Central memory CD8-positive, alpha-beta T cell (primary cell): Measurements from ENCODE around the gene PPIL6.
A peak's percentile ranks its signal among the peaks of the same experiment; 100 is the strongest.
"Not testable (repeated sequence)": the region's sequence is repeated elsewhere in the genome, so short reads cannot be mapped to it uniquely, and the experiment has no call there.

Experiments used
- ATAC-seq: fragments of 150-1000 bp; cut with Tn5 transposase; replicated peaks from 2 replicates; pipeline ENCODE4 v1.10.0; 2022; ENCODE audit warnings: mild to moderate bottlenecking, moderate FRiP score, moderate number of reproducible peaks; ENCODE audit not compliant: poor library complexity, severe bottlenecking; ENCODE audit errors: extremely low read depth
- DNase-seq, 2 donors: peaks; one replicate each; pipeline ENCODE4 v3.0.0; 2021; ENCODE audit warnings: low spot score in 2 of 2
- H3K27ac Mint-ChIP-seq: one replicate; pipeline ENCODE4 v1.8.0; 2022; ENCODE audit warnings: low read depth, mild to moderate bottlenecking, moderate library complexity, mixed read lengths
- H3K27me3 Mint-ChIP-seq: one replicate; pipeline ENCODE4 v1.8.0; 2022; ENCODE audit warnings: mixed read lengths
- H3K36me3 Mint-ChIP-seq: one replicate; pipeline ENCODE4 v1.8.0; 2022; ENCODE audit warnings: mild to moderate bottlenecking, moderate library complexity, mixed read lengths; ENCODE audit not compliant: insufficient read depth
- H3K4me1 Mint-ChIP-seq: one replicate; pipeline ENCODE4 v1.8.0; 2022; ENCODE audit warnings: mixed read lengths
- H3K4me3 Mint-ChIP-seq: one replicate; pipeline ENCODE4 v1.8.0; 2022; ENCODE audit warnings: mild to moderate bottlenecking, moderate library complexity, mixed read lengths
- H3K9me3 Mint-ChIP-seq: one replicate; pipeline ENCODE4 v1.8.0; 2022; ENCODE audit warnings: mixed read lengths

The PPIL6 gene

DNA sequence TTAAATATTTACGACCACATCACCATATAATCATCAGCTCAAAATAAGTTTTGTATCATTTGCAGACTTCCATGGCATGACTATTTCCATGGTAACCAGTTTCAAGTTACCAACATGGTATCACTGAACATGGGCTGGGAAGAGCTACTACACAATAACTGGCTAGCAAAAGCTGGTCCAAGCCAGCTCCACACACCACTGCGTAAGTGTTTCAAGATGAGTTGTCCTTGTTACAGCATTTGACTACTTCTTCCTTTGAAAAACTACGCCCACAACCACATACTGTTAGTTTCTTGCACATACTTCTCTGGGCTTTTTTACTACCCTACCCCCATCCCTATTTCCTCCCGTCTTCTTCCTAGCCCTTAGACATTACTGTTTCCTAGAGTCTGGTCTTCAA is 66.7 kb downstream of the PPIL6 start:
- Mint-ChIP-seq H3K4me3 (peak overlapping the region; percentile 24), H3K27me3 (no peaks in the 10 kb centered on the region), H3K9me3 (no peaks in the 10 kb centered on the region), H3K27ac (peak overlapping the region; percentile 39), H3K36me3 (peaks cover 87% of the 10 kb centered on the region), H3K4me1 (peaks cover 53% of the 10 kb centered on the region)
- DNase-seq (no peak), ATAC-seq (peak; percentile 70)

GRCh38 chr6:109373331-109373730 is 67.1 kb downstream of the PPIL6 start:
- Mint-ChIP-seq H3K4me1 (peaks cover 49% of the 10 kb centered on the region), H3K9me3 (no peaks in the 10 kb centered on the region), H3K36me3 (peaks cover 89% of the 10 kb centered on the region), H3K4me3 (peak overlapping the region; percentile 24), H3K27ac (peak overlapping the region; percentile 39), H3K27me3 (no peaks in the 10 kb centered on the region)
- DNase-seq (no peak), ATAC-seq (no peak)

GRCh38 chr6:109372130-109372529 is 68.3 kb downstream of the PPIL6 start:
- no peak for DNase-seq
- Mint-ChIP-seq H3K4me3 (no peak overlapping the region), H3K27me3 (no peaks in the 10 kb centered on the region), H3K9me3 (no peaks in the 10 kb centered on the region), H3K27ac (peak overlapping the region; percentile 46), H3K4me1 (peaks cover 42% of the 10 kb centered on the region), H3K36me3 (peaks cover 83% of the 10 kb centered on the region)
- no peak for ATAC-seq

- H3K9me3 Mint-ChIP-seq, result no peaks in the 10 kb centered on the region
- peaks cover 81% of the 10 kb centered on the region for H3K36me3 Mint-ChIP-seq
- DNase-seq (no peak), ATAC-seq (no peak)
- no peak overlapping the region for H3K4me3 Mint-ChIP-seq
- no peak overlapping the region for H3K27ac Mint-ChIP-seq
- H3K27me3 Mint-ChIP-seq, result no peaks in the 10 kb centered on the region
- H3K4me1 Mint-ChIP-seq, result peaks cover 40% of the 10 kb centered on the region
These were observed 69.6 kb downstream of the PPIL6 start for GRCh38 chr6:109370792-109371191.

DNA sequence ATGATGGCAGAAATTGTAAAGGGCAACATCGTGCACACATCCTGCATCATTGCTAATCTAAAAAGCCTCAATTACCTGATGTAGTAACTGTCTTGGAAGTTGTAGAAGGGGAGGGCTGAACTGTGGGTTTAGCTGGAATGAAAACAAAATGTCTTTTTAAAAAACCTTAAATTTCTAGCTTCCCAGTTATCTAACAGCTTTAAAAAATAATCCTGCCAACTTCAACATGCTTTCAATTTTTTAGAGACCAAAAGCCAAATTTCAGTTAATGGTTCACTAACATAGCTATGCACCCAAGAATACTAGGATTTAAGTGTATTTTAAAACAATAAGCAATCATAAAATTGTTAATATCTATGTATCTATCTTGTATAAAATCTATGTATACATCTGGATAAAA is 70.1 kb downstream of the PPIL6 start:
- no peak overlapping the region for H3K4me3 Mint-ChIP-seq
- no peak for ATAC-seq
- no peak for DNase-seq
- H3K36me3 Mint-ChIP-seq, result peaks cover 76% of the 10 kb centered on the region
- H3K27me3 Mint-ChIP-seq, result no peaks in the 10 kb centered on the region
- no peaks in the 10 kb centered on the region for H3K9me3 Mint-ChIP-seq
- H3K4me1 Mint-ChIP-seq, result peaks cover 40% of the 10 kb centered on the region
- H3K27ac Mint-ChIP-seq, result peak overlapping the region; percentile 68

DNA sequence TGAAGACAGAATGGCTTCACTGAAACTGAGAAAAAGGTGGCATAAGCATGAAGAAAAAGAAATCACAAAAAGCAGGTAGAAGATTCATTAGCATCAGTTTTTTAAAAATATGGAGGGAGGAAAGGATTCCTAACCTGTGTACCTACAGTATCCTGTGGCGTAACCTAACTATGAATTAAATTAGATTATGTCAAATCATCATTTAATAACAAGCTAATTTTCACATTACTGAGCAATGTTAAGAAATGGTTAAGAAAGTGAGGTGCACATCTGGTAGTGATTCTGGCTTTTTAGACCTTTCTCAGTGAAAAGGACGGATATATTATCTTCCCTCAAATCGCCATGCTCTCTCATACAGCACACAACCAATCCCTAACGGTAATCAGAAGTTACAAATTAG is 70.7 kb downstream of the PPIL6 start:
- Mint-ChIP-seq H3K4me1 (peaks cover 37% of the 10 kb centered on the region), H3K27ac (peak overlapping the region; percentile 68), H3K27me3 (no peaks in the 10 kb centered on the region), H3K36me3 (peaks cover 75% of the 10 kb centered on the region), H3K9me3 (no peaks in the 10 kb centered on the region), H3K4me3 (no peak overlapping the region)
- ATAC-seq (no peak), DNase-seq (no peak)

DNA sequence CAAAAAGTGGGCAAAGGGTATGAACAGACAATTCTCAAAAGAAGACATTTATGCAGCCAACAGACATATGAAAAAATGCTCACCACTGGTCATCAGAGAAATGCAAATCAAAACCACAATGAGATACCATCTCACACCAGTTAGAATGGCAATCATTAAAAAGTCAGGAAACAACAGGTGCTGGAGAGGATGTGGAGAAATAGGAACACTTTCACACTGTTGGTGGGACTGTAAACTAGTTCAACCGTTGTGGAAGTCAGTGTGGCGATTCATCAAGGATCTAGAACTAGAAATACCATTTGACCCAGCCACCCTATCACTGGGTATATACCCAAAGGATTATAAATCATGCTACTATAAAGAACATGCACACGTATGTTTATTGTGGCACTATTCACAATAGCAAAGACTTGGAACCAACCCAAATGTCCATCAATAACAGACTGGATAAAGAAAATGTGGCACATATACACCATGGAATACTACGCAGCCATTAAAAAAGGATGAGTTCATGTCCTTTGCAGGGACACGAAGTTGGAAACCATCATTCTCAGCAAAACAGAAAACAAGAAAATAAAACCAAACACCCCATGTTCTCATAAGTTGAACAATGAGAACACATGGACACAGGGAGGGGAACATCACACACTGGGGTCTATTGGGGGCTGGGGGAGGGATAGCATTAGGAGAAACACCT is 75.9 kb downstream of the PPIL6 start:
- not testable (repeated sequence) for H3K4me3 Mint-ChIP-seq, H3K27ac Mint-ChIP-seq, H3K9me3 Mint-ChIP-seq, H3K27me3 Mint-ChIP-seq, ATAC-seq, DNase-seq
- Mint-ChIP-seq H3K4me1 (peaks cover 30% of the 10 kb centered on the region), H3K36me3 (peaks cover 61% of the 10 kb centered on the region)

GRCh38 chr6:109363753-109364152 is 76.7 kb downstream of the PPIL6 start:
- H3K27ac Mint-ChIP-seq, result peak overlapping the region; percentile 38

DNA sequence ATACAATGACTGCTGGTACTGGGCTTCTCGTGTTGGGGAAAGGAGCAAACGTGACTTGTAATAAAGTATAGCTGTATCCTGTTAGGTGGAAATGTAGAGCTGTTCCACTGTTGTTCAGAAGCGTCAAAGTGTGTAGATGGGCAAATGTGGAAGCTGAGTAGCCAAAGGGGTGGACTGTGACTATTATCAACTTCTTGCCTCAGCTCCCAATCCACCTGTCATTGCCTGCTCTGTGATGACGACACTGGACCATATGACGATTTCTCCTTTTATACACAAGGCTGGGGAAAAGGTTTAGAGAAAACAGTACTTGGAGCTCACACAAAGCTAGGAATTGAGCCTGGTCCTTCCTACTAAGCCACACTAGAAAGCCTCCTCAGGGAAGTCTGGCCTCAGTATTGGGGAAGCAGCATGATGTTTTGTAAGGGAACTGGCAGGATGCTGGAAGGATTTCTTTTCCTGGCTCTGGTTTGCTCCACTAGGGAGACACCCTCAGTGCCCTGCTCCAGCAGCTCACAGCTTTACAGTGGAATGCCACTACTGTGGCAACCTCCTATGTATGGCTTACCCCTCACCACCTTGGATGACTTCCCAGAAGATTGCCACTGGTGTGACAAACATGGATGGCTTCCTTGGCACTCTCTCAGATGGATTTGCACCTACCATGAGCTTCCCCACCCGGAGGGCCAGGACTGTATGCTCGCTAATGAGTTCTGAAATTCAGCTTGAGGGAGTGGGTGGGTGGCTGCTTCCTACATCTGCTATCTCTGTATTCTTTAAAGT is 78.1 kb downstream of the PPIL6 start:
- H3K27ac Mint-ChIP-seq, result no peak overlapping the region
- no peak for ATAC-seq
- H3K4me1 Mint-ChIP-seq, result peaks cover 31% of the 10 kb centered on the region
- no peaks in the 10 kb centered on the region for H3K9me3 Mint-ChIP-seq
- no peak for DNase-seq
- H3K27me3 Mint-ChIP-seq, result no peaks in the 10 kb centered on the region
- peaks cover 50% of the 10 kb centered on the region for H3K36me3 Mint-ChIP-seq
- H3K4me3 Mint-ChIP-seq, result no peak overlapping the region

More at GRCh38 chr6:109363753-109364152, 76.7 kb downstream of the PPIL6 start:
- H3K36me3 Mint-ChIP-seq, result peaks cover 57% of the 10 kb centered on the region
- no peaks in the 10 kb centered on the region for H3K9me3 Mint-ChIP-seq
- no peaks in the 10 kb centered on the region for H3K27me3 Mint-ChIP-seq
- no peak overlapping the region for H3K4me3 Mint-ChIP-seq
- DNase-seq, result no peak
- peak; percentile 24 for ATAC-seq
- H3K4me1 Mint-ChIP-seq, result peaks cover 32% of the 10 kb centered on the region

- no peak for DNase-seq
- Mint-ChIP-seq H3K36me3 (peaks cover 39% of the 10 kb centered on the region), H3K4me1 (peaks cover 25% of the 10 kb centered on the region), H3K4me3 (no peak overlapping the region), H3K27ac (no peak overlapping the region), H3K9me3 (no peaks in the 10 kb centered on the region), H3K27me3 (no peaks in the 10 kb centered on the region)
- ATAC-seq, result no peak
These were observed 79.6 kb downstream of the PPIL6 start for GRCh38 chr6:109360791-109361190.

DNA sequence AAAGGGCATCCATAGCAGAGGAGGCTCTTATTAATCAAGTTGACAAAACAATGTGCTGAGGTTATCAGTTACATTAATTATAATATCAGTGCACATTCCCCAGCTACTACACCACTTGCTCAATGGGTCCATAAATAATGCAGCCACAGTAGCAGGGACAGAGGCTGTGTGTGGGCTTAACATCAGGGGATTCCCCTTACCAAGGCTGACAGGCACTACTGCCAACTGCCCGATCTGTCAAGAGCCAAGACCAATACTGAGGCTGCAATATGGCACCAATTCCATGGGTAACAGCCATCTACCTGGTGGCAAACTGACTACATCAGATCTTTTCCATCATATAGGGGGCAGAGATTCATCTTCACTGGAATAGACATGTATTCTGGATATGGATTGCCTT is 80.1 kb downstream of the PPIL6 start:
- H3K4me1 Mint-ChIP-seq, result peaks cover 25% of the 10 kb centered on the region
- no peaks in the 10 kb centered on the region for H3K27me3 Mint-ChIP-seq
- ATAC-seq (no peak), DNase-seq (no peak)
- H3K9me3 Mint-ChIP-seq, result no peaks in the 10 kb centered on the region
- H3K27ac Mint-ChIP-seq, result no peak overlapping the region
- H3K4me3 Mint-ChIP-seq, result no peak overlapping the region
- peaks cover 41% of the 10 kb centered on the region for H3K36me3 Mint-ChIP-seq

- Mint-ChIP-seq H3K9me3 (no peaks in the 10 kb centered on the region), H3K27me3 (no peaks in the 10 kb centered on the region), H3K4me3 (no peak overlapping the region), H3K4me1 (peaks cover 25% of the 10 kb centered on the region), H3K36me3 (peaks cover 32% of the 10 kb centered on the region), H3K27ac (no peak overlapping the region)
- no peak for DNase-seq
- ATAC-seq, result no peak
These were observed 81.2 kb downstream of the PPIL6 start for GRCh38 chr6:109359248-109359647.

- Mint-ChIP-seq H3K4me3 (no peak overlapping the region), H3K27me3 (no peaks in the 10 kb centered on the region), H3K27ac (no peak overlapping the region), H3K36me3 (peaks cover 23% of the 10 kb centered on the region), H3K4me1 (peaks cover 17% of the 10 kb centered on the region), H3K9me3 (no peaks in the 10 kb centered on the region)
- no peak for ATAC-seq
- no peak for DNase-seq
These were observed 82.2 kb downstream of the PPIL6 start for GRCh38 chr6:109358204-109358603.
